NCI-H1694 treated with DMSO at 0.1 percent for 48 hours (cell line): ENCODE data around the gene GLIPR1.
"Not testable (repeated sequence)": the region's sequence is repeated elsewhere in the genome, so short reads cannot be mapped to it uniquely, and the experiment has no call there.

Experiments
- DNase-seq: peaks from one replicate; lab custom pipeline; 2025; lab: John Stamatoyannopoulos, UW

Gene GLIPR1

DNA sequence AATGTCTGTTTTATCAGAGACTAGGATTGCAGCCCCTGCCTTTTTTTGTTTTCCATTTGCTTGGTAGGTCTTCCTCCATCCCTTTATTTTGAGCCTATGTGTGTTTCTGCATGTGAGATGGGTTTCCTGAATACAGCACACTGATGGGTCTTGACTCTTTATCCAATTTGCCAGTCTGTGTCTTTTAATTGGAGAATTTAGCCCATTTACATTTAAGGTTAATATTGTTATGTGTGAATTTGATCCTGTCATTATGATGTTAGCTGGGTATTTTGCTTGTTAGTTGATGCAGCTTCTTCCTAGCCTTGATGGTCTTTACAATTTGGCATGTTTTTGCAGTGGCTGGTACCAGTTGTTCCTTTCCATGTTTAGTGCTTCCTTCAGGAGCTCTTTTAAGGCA lies 40.7 kb downstream of the GLIPR1 start:
- DNase-seq: not testable (repeated sequence)

- DNase-seq: not testable (repeated sequence)
These were observed 41.6 kb downstream of the GLIPR1 start for GRCh38 chr12:75522124-75522523.

DNA sequence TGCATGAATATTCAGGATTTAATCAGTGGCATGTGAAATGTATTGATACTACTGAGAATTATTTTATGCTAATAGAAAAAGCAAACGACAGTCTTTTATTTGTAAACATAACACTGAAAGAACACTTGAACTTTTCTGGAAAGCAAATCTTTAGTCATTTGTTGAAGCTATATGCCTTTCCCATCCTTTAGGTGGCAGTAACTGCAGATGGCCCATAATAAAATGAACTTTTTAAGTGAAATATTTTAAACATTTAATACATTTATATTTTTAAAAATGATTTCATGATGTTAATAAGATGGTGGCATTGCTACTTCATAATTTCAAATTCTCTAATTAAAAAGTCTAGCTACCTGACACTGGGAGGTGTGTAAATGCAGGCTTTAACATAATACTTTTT lies 44.7 kb downstream of the GLIPR1 start:
- DNase-seq: no peak

DNA sequence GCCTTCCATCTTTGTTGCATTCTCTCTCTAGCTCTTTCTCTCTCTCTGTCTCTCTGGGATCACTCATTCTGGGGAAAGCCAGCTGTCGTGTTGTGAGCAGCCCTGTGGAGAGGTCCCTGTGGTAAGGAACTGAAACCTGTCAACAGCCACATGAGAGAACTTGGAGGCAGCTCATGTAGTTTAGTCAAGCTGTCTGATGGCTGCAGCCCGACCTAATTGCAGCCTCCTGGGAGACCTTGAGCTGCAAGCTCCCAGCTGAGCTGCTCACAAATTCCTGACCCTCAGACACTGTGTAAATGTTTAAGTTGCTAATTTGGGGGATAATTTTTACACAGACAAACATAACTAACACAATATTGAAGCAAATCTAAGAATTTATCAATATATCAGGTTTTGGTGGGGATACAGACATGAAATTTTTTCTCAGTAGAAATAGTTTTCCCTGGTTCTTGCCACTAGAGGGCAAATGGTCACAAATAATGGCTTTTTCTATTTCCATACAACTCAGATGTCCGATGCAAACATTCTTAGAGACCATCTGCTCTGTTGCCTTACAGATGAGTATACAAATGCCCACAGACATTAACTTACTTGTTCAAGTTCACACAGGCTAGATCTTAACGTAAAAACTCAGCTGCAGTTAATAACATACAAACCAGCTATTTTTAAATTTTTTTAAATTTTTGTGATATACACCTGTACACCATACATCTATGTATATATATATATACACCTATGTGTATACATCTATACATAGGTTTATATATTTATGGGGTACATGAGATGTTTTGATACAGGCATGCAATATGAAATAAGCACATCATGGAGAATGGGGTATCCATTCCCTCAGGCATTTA lies 46.3 kb downstream of the GLIPR1 start:
- peak; percentile 89 for DNase-seq

GRCh38 chr12:75528272-75528671 lies 47.7 kb downstream of the GLIPR1 start:
- DNase-seq: peak; percentile 70

DNA sequence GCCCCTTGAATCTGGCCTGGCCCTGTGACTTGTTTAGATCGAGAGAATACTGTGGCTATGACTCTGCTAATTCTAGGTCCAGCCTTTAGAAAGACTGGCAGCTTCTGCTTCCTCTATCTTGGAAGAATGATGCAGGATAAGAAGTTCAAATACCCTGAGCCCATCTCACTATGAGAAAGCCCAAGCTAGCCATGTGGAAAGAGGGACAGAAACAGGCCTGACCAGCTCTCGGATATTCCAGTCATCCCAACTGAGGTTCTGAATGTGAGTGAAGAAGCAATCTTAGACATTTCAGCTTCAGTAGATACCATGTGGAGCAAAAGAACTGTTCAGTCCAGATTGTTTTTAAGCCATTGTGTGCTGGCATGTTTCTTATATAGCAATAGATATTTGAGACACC lies 48.1 kb downstream of the GLIPR1 start:
- DNase-seq: no peak

DNA sequence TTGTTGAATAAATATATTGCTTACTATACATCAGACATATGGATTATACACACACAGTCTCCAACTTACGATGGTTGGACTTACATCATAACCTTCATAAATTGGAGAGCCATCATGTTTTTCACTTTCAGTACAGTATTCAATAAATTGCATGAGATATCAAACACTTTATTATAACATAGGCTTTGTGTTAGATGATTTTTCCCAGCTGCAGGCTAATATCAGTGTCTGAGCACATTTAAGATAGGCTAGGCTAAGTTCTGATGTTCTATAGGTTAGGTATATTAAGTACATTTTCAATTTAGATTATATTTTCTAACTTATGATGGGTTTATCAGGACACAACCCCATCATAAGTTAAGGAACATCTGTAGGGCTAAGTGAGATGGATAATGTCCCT lies 48.8 kb downstream of the GLIPR1 start:
- no peak for DNase-seq

DNA sequence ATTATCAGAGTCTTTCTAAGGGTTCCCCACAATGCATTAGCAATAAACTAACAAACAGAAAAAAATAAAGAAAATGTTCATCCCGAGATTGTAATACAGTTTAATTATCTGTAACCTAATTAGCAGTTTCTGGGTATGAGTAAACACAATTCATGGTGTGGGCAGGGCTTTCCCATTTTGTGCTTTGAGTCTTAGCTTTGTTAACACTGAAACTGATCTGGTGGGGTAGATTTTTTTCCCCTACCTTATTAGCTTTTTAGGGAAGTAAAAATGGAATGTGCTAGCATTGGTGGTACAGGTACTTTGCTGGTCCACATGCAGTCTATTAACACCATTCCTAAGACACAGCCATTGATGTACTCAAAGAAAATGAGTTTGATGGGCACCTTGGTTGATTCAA lies 49.3 kb downstream of the GLIPR1 start:
- DNase-seq: no peak

DNA sequence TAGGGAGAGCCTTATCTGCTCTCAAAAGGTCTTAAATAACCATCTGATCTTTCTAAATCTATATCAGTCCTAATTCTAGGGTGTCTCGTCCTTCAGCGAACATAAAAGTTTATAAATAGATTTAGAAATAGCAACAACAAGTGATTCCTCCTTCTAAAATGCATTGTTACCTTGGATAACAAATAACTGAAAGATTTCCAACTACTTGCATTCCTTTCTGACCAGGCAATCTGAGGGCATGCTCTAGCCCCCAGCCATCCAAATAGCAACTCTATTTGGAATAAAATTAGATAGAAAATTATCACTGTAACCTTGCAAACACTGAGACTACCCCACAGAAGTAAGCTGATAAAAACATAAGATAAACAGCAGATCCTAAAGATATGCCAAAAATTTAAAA lies 52.7 kb downstream of the GLIPR1 start:
- no peak for DNase-seq

- DNase-seq: no peak
These were observed 59.3 kb downstream of the GLIPR1 start for GRCh38 chr12:75539889-75540288.

DNA sequence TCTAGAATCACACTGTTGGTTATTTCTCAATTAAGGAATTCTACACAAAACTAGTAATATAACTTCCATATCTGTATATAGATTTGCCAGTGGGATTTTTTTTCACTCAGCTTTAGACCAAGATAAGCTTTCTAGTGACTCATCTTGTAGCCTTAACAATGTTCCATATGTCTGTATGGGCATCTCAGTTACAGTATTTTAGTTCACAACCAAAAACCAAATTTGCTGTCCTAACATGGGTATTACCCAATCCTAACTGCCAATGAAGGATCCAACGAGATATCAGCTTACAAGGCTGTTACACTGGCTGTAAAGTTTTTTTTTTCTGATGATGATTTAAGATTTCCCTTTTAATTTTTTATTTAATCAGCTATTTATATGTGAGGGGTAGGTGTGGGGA lies 62.4 kb downstream of the GLIPR1 start:
- no peak for DNase-seq

GRCh38 chr12:75543529-75543928 lies 63.0 kb downstream of the GLIPR1 start:
- DNase-seq: no peak

DNA sequence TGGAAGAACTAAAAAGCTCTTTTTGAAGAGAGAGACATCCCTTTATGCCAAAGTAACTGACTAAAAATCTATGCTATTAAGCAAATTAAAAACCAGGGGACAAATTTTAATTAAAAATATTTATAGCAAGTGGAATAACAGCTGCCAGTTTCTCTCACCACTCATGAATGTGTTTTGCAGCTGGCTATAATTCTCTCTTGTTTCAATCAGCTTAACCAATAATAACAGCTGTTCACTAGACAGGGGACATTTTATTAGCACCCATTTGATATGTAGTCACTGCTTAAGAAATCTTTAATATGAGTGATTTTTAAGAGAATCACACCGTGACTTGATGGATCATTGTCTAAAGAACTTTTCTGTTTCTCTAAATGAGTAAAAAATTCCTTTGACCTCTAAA lies 65.1 kb downstream of the GLIPR1 start:
- peak; percentile 27 for DNase-seq

DNA sequence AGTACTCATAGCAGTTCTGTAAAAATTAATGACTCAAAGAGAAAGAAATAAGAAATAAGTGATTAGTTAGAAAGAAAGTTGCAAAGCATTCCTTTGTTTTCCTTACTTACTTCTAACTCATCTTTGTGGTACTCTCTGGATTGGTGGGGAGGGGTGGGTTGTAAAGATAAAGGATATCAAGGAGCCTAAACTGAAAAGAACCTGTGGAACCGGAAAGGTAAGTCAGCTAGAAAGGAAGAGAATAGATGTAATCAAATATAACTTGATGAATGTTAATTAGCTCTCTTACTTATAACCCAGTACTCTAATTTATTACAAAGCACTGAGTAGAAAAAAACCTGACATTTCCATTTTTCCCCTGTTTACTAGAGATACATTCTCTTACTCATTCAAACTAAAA lies 68.3 kb downstream of the GLIPR1 start:
- no peak for DNase-seq

- DNase-seq: no peak
These were observed 69.4 kb downstream of the GLIPR1 start for GRCh38 chr12:75549989-75550388.

- peak; percentile 5 for DNase-seq
These were observed 70.1 kb downstream of the GLIPR1 start for GRCh38 chr12:75550401-75551240.

- no peak for DNase-seq
These were observed 70.9 kb downstream of the GLIPR1 start for GRCh38 chr12:75551477-75551876.

- no peak for DNase-seq
These were observed 72.8 kb downstream of the GLIPR1 start for GRCh38 chr12:75553398-75553797.
